NCI-H1092 (cell line): Measurements from ENCODE around the gene TMEM169.
A peak's percentile ranks its signal among the peaks of the same experiment; 100 is the strongest.

Experiments used
- DNase-seq: peaks from one replicate; lab custom pipeline; 2025; lab: John Stamatoyannopoulos, UW

The TMEM169 gene

GRCh38 chr2:216104691-216105090 lies 23.0 kb downstream of the TMEM169 start:
- DNase-seq = no peak

- no peak for DNase-seq
These were observed 25.6 kb downstream of the TMEM169 start for GRCh38 chr2:216107320-216107719.

GRCh38 chr2:216107760-216108159 lies 26.0 kb downstream of the TMEM169 start:
- DNase-seq = no peak

- DNase-seq = no peak
These were observed 26.7 kb downstream of the TMEM169 start for GRCh38 chr2:216108310-216108966.

GRCh38 chr2:216108967-216109921 lies 27.5 kb downstream of the TMEM169 start, which contains the start of gene XRCC5:
Gene XRCC5 (plus strand): TSS chr2:216109348. CDS start chr2:216109437, 89 bp downstream.
- DNase-seq = peak; percentile 93

GRCh38 chr2:216109962-216110614 lies 28.4 kb downstream of the TMEM169 start:
- DNase-seq = no peak

GRCh38 chr2:216110620-216111019 lies 28.9 kb downstream of the TMEM169 start:
- no peak for DNase-seq

GRCh38 chr2:216111122-216111521 lies 29.4 kb downstream of the TMEM169 start:
- DNase-seq = no peak

GRCh38 chr2:216112926-216113325 lies 31.2 kb downstream of the TMEM169 start:
- DNase-seq = no peak

- no peak for DNase-seq
These were observed 31.9 kb downstream of the TMEM169 start for GRCh38 chr2:216113572-216113971.

GRCh38 chr2:216114382-216114713 lies 32.6 kb downstream of the TMEM169 start:
- DNase-seq = no peak

- peak; percentile 98 for DNase-seq
These were observed 33.2 kb downstream of the TMEM169 start for GRCh38 chr2:216114714-216115531.

- DNase-seq = no peak
These were observed 34.7 kb downstream of the TMEM169 start for GRCh38 chr2:216116418-216116817.

- DNase-seq = no peak
These were observed 36.0 kb downstream of the TMEM169 start for GRCh38 chr2:216117561-216118340.

- no peak for DNase-seq
These were observed 36.8 kb downstream of the TMEM169 start for GRCh38 chr2:216118474-216118873.

GRCh38 chr2:216119146-216119545 lies 37.4 kb downstream of the TMEM169 start:
- no peak for DNase-seq

- DNase-seq = no peak
These were observed 38.3 kb downstream of the TMEM169 start for GRCh38 chr2:216119986-216120385.

GRCh38 chr2:216121255-216121654 lies 39.5 kb downstream of the TMEM169 start:
- DNase-seq = no peak

- DNase-seq = no peak
These were observed 45.2 kb downstream of the TMEM169 start for GRCh38 chr2:216126943-216127342.

GRCh38 chr2:216130346-216130971 lies 48.7 kb downstream of the TMEM169 start:
- no peak for DNase-seq
